GM12872 (cell line): Measurements from ENCODE around the gene ALX3.

Source experiments
- CTCF ChIP-seq: IDR thresholded peaks from 3 replicates; pipeline ENCODE4 v1.5.1; 2011; ENCODE audit warnings: low read depth, mild to moderate bottlenecking, low read length, moderate library complexity; ENCODE audit not compliant: insufficient read depth

The ALX3 gene

DNA sequence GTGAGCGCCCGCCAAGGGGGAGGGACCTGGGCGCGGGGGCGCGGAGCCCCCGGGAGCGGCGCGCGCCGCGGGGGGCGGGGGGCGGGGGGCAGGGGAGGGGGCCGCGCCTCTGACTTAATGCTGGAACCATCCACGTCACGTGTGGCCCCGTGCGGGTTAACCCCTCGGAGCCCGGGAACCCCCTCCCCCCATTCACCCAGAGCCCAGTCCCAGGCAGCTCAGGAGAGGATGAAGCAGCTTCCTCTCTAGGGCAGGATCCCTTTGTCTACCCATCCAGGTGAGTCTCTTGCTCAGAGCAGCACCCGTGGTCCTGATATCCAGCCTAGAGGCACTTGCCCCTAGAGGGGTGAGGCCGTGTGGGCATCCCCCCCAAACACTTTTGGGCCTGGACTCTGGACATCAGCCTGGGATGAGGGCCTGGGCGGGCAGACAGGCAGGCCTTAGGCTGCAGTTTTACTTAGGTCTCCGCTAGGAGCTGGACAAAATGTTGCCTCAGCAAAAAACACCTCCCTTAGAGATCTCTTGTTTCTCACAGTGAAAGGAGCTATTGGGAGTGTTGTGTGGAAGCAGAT, at the start of gene ALX3:
TSS of gene ALX3 (minus strand) at position 2 of the 572 bp plus-strand sequence. CDS start 60 bp downstream, outside the sequence.
- no peak for TF ChIP-seq CTCF

GRCh38 chr1:110119843-110120242, 49.4 kb upstream of the ALX3 start:
- TF ChIP-seq CTCF, result no peak

GRCh38 chr1:110118636-110119396, 48.3 kb upstream of the ALX3 start:
- no peak for TF ChIP-seq CTCF

DNA sequence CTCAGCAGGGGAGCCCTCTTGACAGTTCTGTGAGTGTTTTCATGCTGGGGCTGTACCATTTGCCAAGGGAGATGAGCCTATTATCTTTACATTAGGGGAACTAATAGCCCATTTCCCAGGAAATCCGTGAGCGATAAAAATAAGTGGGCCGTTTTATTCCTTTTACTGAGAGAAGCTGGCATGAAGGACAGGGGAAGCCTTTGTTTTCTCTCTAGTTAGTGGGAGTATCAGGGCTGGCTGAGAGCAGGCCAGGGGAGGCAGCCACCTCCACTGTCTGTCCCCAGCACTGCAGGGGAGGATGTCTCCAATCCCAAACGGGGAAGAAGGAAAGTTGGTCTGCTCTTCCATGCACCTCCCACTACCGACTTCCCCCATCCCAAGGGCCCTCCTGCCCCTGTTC, 44.3 kb upstream of the ALX3 start:
- no peak for TF ChIP-seq CTCF

GRCh38 chr1:110114173-110114572, 43.7 kb upstream of the ALX3 start:
- TF ChIP-seq CTCF, result no peak

DNA sequence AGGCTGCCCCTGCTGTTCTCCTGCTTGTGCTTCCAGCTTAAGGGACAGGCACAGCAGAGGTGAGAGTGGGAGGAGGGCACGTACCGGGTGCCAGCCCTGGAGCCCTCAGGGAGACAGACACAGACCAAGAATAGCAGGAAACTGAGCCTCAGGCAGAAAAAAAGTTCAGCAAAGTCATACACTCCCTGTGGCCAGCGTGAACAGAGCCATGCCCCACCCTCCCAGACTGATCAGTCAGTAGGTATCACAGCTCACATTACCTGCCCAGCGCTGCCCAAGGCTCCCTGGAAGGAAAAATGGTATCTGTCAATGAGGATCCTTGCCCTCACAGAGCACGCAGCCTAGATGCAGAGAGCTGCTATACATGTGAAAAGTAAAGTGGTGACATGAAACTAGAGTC, 43.1 kb upstream of the ALX3 start:
- no peak for TF ChIP-seq CTCF

DNA sequence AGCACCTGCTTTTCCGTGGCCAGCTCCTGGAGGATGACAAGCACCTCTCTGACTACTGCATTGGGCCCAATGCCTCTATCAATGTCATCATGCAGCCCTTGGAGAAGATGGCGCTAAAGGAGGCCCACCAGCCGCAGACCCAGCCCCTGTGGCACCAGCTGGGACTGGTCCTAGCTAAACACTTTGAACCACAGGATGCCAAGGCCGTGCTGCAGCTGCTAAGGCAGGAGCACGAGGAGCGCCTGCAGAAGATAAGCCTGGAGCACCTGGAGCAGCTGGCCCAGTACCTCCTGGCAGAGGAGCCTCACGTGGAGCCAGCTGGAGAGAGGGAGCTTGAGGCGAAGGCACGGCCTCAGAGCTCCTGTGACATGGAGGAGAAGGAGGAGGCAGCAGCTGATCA, 42.2 kb upstream of the ALX3 start:
- TF ChIP-seq CTCF, result no peak
